Hepatocyte (in vitro differentiated cells): ENCODE data around the gene ICA1.

Experiments used
- EZH2 ChIP-seq: fragments of 200-600 bp; sonication (generic); IDR thresholded peaks from 2 replicates; pipeline ENCODE4 v1.6.1; 2016; ENCODE audit warnings: antibody characterized with exemption, mild to moderate bottlenecking, borderline replicate concordance
- EZH2phosphoT487 ChIP-seq: fragments of 200-600 bp; sonication (generic); IDR thresholded peaks from one replicate; pipeline ENCODE4 v1.6.1; 2018; ENCODE audit warnings: antibody characterized with exemption, mild to moderate bottlenecking, low read depth, moderate library complexity; ENCODE audit not compliant: unreplicated experiment, severe bottlenecking
- TF ChIP-seq, protein P1 (sequence below): fragments of 200-600 bp; sonication (generic); IDR thresholded peaks from 2 replicates; pipeline ENCODE4 v1.5.1; 2016; ENCODE audit warnings: antibody characterized with exemption, mild to moderate bottlenecking; ENCODE audit not compliant: poor library complexity

DNA sequence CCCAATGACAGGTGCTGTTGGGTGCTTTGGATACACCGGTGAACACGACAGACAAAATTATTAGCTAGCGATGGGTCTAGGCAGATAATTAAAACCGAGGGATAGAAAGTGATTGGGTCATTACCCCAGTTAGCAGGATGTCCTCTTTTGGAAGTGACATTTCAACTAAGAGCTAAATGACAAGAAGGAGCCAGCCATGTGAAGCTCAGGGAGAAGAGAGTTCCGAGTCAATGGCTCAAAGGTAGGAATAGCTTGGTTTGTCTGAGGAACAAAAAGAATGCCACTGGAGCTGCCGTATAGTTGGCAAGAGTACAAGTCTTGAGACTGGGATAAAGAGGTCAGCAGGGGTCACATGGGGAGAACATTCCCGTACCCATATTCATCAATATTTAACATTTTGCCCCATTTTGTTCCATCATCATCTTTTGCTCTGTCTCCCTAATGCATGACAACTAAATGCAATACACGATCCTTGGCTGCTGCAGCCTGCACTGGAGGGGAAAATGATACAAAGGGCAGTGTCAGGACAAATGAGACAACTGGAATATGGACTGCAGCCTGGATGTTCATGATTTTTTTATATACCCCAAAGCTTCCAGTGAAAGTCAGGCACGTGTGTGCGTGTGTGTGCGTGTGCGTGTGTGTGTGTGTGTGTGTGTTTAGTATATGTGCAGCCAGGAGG lies 115.7 kb downstream of the ICA1 start:
- no peak for TF ChIP-seq EZH2
- TF ChIP-seq, protein P1, sequence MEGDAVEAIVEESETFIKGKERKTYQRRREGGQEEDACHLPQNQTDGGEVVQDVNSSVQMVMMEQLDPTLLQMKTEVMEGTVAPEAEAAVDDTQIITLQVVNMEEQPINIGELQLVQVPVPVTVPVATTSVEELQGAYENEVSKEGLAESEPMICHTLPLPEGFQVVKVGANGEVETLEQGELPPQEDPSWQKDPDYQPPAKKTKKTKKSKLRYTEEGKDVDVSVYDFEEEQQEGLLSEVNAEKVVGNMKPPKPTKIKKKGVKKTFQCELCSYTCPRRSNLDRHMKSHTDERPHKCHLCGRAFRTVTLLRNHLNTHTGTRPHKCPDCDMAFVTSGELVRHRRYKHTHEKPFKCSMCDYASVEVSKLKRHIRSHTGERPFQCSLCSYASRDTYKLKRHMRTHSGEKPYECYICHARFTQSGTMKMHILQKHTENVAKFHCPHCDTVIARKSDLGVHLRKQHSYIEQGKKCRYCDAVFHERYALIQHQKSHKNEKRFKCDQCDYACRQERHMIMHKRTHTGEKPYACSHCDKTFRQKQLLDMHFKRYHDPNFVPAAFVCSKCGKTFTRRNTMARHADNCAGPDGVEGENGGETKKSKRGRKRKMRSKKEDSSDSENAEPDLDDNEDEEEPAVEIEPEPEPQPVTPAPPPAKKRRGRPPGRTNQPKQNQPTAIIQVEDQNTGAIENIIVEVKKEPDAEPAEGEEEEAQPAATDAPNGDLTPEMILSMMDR, result no peak
- no peak for TF ChIP-seq EZH2phosphoT487
